ENCODE measurements around the gene NEK11. TPM values are rescaled to one million over a fixed set of nuclear protein-coding genes. Genes with fewer than 3 reads are reported as not detected.

Gene NEK11
- total RNA-seq, 1 experiment from 2014 or later = 9.5 TPM

GRCh38 chr3:131221731-131222130 is 195.1 kb downstream of the NEK11 start:
- BruUV-seq (replicated peaks) = no TSS peak
- no peaks in the 10 kb centered on the region for H3K9me3 ChIP-seq (ENCODE audit: control insufficient read depth, insufficient read depth, low read depth, low read length)
- in situ Hi-C loops (cut with HindIII; ENCODE audit: low pct_unique_long_range_greater_than_20kb, low sequenced_read_pairs) (no loop called here), intact Hi-C loops (cut with micrococcal nuclease; ENCODE audit: unreplicated experiment) (no loop called here)
- TF ChIP-seq REST (IDR thresholded peaks at IDR 0.05; ENCODE audit: insufficient read depth in 1 of 2, low read depth in 2 of 2, low read length in 1 of 2) = no peak
- H3K4me3 ChIP-seq (ENCODE audit: low read depth in 2 of 2, low read length in 2 of 2) = no peak overlapping the region
- ATAC-seq (no peak), DNase-seq (ENCODE audit: low read depth, low spot score) (no peak)
- ChIA-PET CTCF (no interaction called here), POLR2A (interaction anchor here (0.6 kb wide), 1 partner anchor 298 kb away, joined by 3 read pairs; no protein-coding TSS in a partner anchor)
- H3K4me1 ChIP-seq (ENCODE audit: control insufficient read depth, insufficient read depth, low read length) = peaks cover 15% of the 10 kb centered on the region; the same call in 1 of the 2 replicates
- no peaks in the 10 kb centered on the region for H3K36me3 ChIP-seq (ENCODE audit: control insufficient read depth, insufficient read depth, low read length)
- no peak overlapping the region for H3K27ac ChIP-seq (ENCODE audit: low read length)
- no peaks in the 10 kb centered on the region for H3K27me3 ChIP-seq (ENCODE audit: control insufficient read depth, insufficient read depth, low read length)

- Histone ChIP-seq H3K36me3 (ENCODE audit: control insufficient read depth, insufficient read depth, low read length) (no peaks in the 10 kb centered on the region), H3K4me3 (ENCODE audit: low read depth in 2 of 2, low read length in 2 of 2) (no peak overlapping the region), H3K27me3 (ENCODE audit: control insufficient read depth, insufficient read depth, low read length) (no peaks in the 10 kb centered on the region), H3K4me1 (ENCODE audit: control insufficient read depth, insufficient read depth, low read length) (peaks cover 6% of the 10 kb centered on the region; the same call in 1 of the 2 replicates), H3K9me3 (ENCODE audit: control insufficient read depth, insufficient read depth, low read depth, low read length) (no peaks in the 10 kb centered on the region), H3K27ac (ENCODE audit: low read length) (no peak overlapping the region)
- in situ Hi-C loops (cut with HindIII; ENCODE audit: low pct_unique_long_range_greater_than_20kb, low sequenced_read_pairs) = no loop called here
- intact Hi-C loops (cut with micrococcal nuclease; ENCODE audit: unreplicated experiment) = no loop called here
- ATAC-seq = no peak
- TF ChIP-seq SIN3A (IDR thresholded peaks at IDR 0.05; ENCODE audit: borderline replicate concordance, insufficient read depth, low read depth, low read length) (no peak), CTCF (IDR thresholded peaks at IDR 0.05) (no peak), POLR2AphosphoS5 (IDR thresholded peaks at IDR 0.05; ENCODE audit: low read depth, low read length) (no peak), REST (IDR thresholded peaks at IDR 0.05; ENCODE audit: insufficient read depth in 1 of 2, low read depth in 2 of 2, low read length in 1 of 2) (no peak), TCF7L2 (IDR thresholded peaks at IDR 0.05; ENCODE audit: low read depth, low read length) (no peak)
- no peak for DNase-seq (ENCODE audit: low read depth, low spot score)
- CTCF ChIA-PET = no interaction called here
- BruUV-seq (replicated peaks) = no TSS peak
- POLR2A ChIA-PET = interaction anchor here (0.6 kb wide), 1 partner anchor 297 kb away, joined by 3 read pairs; no protein-coding TSS in a partner anchor
Measured at GRCh38 chr3:131222599-131222998, 195.9 kb downstream of the NEK11 start.

All from Panc1 (cell line).